NOMO-1 (cell line): ENCODE measurements around the gene MVD.
"Not testable (repeated sequence)": the region's sequence is repeated elsewhere in the genome, so short reads cannot be mapped to it uniquely, and the experiment has no call there.

Experiments
- DNase-seq, 2 experiments: peaks; one replicate each; lab custom pipeline; 2025; ENCODE audit not compliant: unreplicated experiment in 2 of 2; lab: John Stamatoyannopoulos, UW

MVD gene

DNA sequence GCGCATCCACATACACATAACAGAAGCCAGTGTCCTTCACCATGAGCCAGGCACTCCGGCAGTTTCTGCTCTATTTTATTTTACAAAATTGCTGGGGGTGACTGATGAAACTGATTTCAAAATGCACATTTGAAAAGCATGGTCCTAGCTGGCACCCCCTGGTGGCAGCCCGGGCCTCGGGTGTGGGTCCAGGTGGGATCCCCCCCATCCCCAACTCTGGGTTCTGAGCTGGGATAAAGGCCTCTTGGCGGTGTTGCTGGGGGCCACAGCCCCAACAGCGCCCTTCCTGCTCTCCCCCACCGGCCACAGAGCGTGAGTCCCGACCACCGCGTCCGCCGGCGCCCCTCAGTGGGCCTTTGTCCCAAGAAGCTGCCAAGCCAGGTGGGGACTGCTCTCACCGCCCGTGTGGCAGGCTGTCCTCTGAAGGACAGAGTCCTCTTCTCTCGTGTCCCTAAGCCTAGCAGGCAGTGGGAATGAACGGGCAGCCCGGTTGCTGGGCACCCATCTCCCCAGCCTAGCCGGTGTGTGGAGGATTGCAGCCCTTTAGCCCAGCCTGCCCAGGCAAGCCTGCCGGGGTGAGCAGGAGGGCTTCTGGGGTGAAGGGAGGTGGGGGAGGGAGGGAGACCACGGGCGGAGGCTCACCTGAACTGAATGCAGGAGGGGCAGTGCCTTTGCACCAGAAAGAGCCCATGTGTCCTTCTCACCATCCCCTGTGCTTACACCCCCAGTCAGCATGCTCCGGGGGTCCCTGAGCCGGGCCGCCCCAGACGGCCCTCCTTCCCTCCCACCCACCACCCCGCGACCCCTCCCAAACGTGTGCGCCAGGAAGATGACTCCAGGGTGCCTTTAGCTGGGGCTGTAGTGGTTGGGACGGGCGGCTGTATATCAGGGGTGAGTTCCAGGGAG lies 22.5 kb upstream of the MVD start:
- peak; percentile 78 to 80 for DNase-seq

GRCh38 chr16:88684569-88685155 lies 21.8 kb upstream of the MVD start:
- DNase-seq = no peak

- DNase-seq = peak; percentile 76 to 98
Measured at GRCh38 chr16:88681709-88682451, 19.0 kb upstream of the MVD start.

GRCh38 chr16:88681084-88681680 lies 18.3 kb upstream of the MVD start:
- DNase-seq = peak; percentile 15 to 44

- DNase-seq = no peak
Measured at GRCh38 chr16:88680554-88681083, 17.7 kb upstream of the MVD start.

GRCh38 chr16:88678224-88678979 lies 15.5 kb upstream of the MVD start:
- DNase-seq = no peak

GRCh38 chr16:88677721-88678120 lies 14.8 kb upstream of the MVD start:
- no peak for DNase-seq

DNA sequence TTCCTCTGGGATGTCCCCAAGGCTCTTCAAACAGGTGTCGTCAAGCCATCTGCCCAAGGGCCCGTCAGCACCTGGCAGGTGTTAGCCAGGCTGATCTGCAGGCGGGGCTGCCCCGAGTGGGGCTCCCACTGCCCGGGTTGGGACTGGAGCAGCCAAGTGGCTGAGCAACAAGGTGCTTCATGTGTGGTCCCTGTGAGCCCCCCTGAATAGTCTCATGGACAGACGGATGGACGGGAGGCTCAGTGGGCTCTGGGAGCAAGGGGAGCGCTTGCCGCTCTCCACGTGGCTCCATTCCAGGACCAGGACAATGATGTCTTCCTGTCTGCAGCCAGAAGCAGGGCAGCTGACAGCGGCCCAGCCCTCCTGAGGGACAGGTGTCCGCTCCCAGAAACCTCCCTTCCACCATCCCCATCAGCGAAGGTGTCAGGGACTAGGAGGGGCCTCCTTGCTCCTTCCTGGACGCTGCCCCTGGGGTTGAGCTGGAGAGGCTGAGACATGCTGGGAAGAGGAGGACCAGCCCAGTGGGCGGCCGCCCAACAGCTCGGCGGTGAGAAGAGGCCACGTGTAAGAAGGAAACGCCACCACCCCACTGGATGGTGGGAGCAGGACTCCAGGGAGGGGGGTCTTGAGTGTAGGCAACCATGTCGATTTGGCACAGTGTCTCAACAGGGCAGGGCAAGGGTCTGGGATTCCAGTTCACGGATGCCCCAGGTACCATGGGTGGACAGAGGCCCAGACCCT lies 13.8 kb upstream of the MVD start:
- no peak for DNase-seq

GRCh38 chr16:88673716-88674379 lies 11.0 kb upstream of the MVD start:
- DNase-seq = no peak

- no peak for DNase-seq
Measured at GRCh38 chr16:88672776-88673175, 9.9 kb upstream of the MVD start.

DNA sequence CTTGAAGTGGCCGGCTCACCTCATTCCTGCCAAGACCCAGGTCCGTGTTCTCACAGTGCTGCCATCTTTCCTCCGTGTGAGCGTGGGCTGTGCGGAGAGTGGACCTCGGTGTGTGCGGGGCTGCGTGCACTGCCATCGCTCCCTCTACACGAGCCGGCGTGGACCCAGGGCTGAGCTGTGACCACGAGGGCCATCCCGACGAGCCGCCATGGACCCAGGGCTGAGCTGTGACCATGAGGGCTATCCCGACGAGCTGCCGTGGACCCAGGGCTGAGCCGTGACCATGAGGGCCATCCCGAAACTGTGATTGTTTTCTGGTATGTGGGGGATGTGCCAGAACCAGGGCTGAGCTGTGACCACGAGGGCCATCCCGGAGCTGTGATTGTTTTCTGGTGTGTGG lies 8.9 kb upstream of the MVD start:
- no peak for DNase-seq

GRCh38 chr16:88669980-88670379 lies 7.1 kb upstream of the MVD start:
- DNase-seq = no peak

DNA sequence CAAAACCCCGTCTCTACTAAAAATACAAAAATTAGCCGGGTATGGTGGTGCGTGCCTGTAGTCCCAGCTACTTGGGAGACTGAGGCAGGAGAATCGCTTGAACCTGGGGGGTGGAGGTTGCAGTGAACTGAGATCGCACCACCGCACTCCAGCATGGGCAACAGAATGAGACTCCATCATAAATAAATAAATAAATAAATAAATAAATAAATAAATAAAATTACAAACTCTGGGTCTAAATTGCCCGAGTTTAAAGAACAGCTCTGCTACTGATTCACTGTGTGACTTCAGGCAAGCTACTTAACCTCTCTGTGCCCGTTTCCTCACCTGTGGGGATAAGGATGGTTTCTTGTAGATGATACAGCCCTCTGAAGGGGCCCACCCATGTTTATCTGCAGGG lies 6.6 kb upstream of the MVD start:
- DNase-seq = not testable (repeated sequence)

DNA sequence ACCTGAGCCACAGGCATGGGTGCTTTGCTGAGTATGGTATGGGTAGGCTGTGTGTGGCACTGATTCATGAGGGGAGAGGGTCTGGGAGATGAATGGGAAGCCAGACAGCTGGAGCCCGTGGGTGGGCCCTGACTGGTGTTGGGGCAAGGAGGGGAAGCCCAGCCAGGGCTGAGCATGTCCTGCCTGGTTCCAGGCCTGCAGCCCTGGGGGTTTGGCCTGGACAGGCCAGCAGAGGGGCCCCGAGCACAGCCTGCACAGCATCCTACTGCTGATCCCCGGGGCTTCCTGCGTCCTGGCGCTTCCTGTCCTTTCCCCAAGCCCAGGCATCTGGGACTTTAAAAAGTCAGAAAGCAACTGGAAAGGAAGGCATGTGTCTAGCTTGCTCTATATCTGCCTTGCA lies 4.6 kb upstream of the MVD start:
- DNase-seq = no peak

DNA sequence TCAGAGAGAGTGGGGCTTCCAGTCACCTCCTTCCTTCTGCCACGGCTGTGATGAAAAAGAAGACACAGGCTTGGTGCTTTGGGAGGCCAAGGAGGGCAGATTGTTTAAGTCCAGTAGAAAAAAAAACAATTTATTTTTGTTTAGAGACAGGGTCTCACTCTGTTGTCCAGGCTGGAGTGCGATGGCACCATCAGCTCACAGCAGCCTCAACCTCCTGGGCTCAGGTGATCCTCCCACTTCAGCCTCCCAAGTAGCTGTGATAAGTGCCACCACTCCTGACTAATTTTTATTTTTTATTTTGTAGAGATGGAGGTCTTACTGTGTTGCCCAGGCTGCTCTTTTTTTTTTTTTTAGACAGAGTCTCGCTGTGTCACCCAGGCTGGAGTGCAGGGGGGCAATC lies 2.7 kb upstream of the MVD start:
- no peak for DNase-seq

- DNase-seq = no peak
Measured at GRCh38 chr16:88665148-88665547, 2.3 kb upstream of the MVD start.

DNA sequence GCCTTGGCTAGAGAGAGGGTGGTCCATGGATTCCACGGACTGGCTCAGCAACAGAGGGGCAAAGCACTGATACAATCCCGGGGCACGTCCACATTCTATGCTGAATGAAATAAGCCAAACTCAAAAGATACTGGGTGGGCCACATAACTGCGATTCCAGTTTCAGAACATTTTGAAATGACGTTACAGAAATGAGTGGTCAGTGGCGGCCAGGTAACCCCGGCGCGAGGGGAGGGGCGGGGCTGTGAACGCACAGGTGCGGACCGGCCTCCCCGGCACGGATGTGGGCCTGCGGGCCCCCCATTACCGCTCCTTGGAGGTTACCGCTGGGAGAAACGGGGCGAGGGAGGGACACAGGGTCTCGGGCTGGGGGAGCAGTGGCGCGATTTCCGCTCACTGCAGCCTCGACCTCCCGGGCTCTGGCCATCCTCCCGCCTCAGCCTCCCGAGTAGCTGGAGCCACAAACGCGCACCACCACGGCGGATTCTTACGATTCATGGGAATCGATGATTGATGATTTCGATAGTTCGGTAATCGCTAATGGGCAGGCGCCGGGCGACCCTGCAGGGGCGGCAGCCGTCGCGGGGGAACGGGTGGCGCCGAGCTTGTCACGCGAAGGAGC lies 559 bp downstream of the MVD start:
- DNase-seq = no peak

GRCh38 chr16:88661468-88661867 lies 1.4 kb downstream of the MVD start:
- no peak for DNase-seq

DNA sequence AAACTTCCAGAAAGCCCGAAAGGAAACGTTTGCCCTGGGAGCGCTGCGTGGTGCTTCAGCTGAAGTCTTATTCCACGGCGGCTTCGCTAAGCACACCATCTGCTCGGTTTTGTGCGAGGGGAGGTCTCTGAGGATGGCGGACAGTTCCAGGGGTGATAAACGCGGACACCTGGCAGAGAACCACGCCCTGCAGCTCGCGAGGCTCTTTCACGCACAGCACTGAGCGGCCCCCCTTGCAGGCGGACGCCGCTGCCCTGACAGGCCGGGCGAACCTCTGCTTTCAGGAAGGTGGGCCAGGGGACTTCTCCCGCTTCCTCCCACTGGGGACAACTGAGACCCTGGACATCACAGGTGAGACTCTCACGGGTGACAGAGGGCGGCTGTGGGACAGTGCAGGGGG lies 3.7 kb downstream of the MVD start:
- DNase-seq = no peak
